Mucosa of descending colon (tissue), 3 donors: ENCODE results near the gene TMEM198. TPM values are rescaled to one million over a fixed set of nuclear protein-coding genes. Genes with fewer than 3 reads are reported as not detected.
A peak's percentile ranks its signal among the peaks of the same experiment; 100 is the strongest.

ENCODE experiments used
- ATAC-seq: fragments of 200-7000 bp; cut with Tn5 transposase; one replicate; pipeline ENCODE4 v1.9.1; 2020; ENCODE audit warnings: mild to moderate bottlenecking, moderate library complexity
- DNase-seq, 3 donors: peaks; one replicate each; pipeline ENCODE4 v3.0.0-alpha.2; 2020
- H3K36me3 ChIP-seq: fragments of 200-600 bp; one replicate; pipeline ENCODE4 v1.8.0; 2021; ENCODE audit warnings: low read depth, mild to moderate bottlenecking
- H3K4me1 ChIP-seq: fragments of 200-600 bp; one replicate; pipeline ENCODE4 v1.8.0; 2021; ENCODE audit warnings: low read depth, mild to moderate bottlenecking
- H3K4me3 ChIP-seq: fragments of 200-600 bp; one replicate; pipeline ENCODE4 v1.8.0; 2021; ENCODE audit warnings: mild to moderate bottlenecking
- H3K9me3 ChIP-seq: fragments of 200-600 bp; one replicate; pipeline ENCODE4 v1.8.0; 2021; ENCODE audit warnings: mild to moderate bottlenecking
- intact Hi-C, 2 donors: fragments of 100-400 bp; cut with DNase I in 1 of 2; cut with micrococcal nuclease in 1 of 2; formaldehyde crosslinking; loops; one replicate each; pipeline versions ENCODE4 v1.11.0 to v1.11.1; 2022; cut with DNase I, micrococcal nuclease
- total RNA-seq, 3 donors: library from RNA; stranded (reverse); fragmentation: NEBNext Ultra II Directional in 2 of 3; extraction: Animal tissue kit (Norgen Biotek cat#: 25700) in 2 of 3; gene quantifications; one replicate each; pipeline versions ENCODE4 v1.2.1 to v1.2.4, GENCODE V29; 2021 to 2023
- TF ChIP-seq, protein P1 (sequence below): fragments of 200-600 bp; IDR thresholded peaks from one replicate; pipeline ENCODE4 v1.8.0; 2022; ENCODE audit warnings: antibody characterized with exemption, mild to moderate bottlenecking
- donor health status: DM: no; HTN: no; CAD: no; lungs with moderate emphysema.
- donor health status: DM: no; HTN: no; CAD: no.
- donor health status: DM: no; HTN: yes; CAD: no.

Gene TMEM198
- total RNA-seq, 3 donors from 2014 or later, result 0.69 to 2.7 (median 2.7) TPM

DNA sequence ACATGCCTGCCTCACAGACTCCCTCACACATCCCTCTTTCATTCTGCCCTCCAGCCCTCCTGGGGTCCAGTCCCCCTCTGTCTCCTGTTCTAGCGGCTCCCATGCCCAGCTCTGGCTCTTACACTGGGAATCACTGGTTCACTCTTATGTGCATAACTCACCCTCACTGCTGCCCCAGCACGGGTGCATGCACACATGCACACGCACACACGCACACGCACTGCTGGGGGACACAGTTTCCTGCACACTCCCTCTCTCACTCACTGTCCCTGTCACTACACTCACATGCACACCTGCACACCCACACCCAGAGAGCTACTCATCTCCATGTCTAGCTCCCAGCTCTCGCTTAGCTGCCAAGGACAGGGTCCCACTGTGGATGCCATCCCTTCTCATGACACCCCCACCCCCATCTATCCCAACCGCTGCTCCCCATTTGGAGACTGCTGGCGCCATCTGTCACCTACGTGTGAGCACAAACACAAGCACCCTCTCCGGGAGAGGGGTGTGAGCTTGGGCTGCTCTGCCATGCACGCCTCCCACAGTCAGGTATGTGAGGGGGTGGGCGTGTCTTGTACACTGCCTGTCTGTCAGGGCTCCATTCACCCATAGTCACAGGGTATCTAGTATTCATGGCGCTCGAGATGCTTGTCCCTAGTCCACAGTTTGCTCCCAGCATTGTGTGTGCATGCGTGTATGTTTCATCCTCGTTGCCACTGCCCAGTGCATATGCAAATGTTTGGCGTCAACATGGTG, 27.8 kb upstream of the TMEM198 start:
- ATAC-seq (no peak), DNase-seq (peak in 1 of 3 donors; percentile 23)
- Histone ChIP-seq H3K9me3 (no peaks in the 10 kb centered on the region), H3K4me1 (peaks cover 2% of the 10 kb centered on the region), H3K4me3 (no peak overlapping the region), H3K36me3 (no peaks in the 10 kb centered on the region)
- TF ChIP-seq, protein P1, sequence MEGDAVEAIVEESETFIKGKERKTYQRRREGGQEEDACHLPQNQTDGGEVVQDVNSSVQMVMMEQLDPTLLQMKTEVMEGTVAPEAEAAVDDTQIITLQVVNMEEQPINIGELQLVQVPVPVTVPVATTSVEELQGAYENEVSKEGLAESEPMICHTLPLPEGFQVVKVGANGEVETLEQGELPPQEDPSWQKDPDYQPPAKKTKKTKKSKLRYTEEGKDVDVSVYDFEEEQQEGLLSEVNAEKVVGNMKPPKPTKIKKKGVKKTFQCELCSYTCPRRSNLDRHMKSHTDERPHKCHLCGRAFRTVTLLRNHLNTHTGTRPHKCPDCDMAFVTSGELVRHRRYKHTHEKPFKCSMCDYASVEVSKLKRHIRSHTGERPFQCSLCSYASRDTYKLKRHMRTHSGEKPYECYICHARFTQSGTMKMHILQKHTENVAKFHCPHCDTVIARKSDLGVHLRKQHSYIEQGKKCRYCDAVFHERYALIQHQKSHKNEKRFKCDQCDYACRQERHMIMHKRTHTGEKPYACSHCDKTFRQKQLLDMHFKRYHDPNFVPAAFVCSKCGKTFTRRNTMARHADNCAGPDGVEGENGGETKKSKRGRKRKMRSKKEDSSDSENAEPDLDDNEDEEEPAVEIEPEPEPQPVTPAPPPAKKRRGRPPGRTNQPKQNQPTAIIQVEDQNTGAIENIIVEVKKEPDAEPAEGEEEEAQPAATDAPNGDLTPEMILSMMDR, result no peak
- intact Hi-C loops, result no loop called here

DNA sequence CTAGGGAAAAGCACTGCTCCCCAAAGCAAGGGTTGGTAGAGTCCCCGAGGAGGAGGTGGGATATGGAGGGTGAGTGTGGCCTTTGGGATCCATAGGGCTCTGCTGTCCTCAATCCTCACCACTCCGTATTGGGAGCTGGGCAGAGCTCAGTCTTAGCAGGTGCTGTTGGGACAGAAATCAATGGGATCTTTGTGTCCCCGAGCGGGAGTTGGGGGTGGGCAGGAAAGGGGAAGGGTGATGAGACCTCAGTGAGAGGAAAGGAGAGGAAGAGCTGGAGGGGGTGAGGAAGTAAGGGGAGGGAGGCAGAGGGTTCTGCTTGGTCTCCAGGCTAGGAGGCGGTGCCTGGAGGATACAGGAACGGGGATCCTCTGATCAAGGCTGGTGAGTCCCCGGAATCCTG, 26.9 kb upstream of the TMEM198 start:
- no peak for DNase-seq
- Histone ChIP-seq H3K4me1 (peaks cover 2% of the 10 kb centered on the region), H3K36me3 (no peaks in the 10 kb centered on the region), H3K4me3 (no peak overlapping the region), H3K9me3 (no peaks in the 10 kb centered on the region)
- TF ChIP-seq, protein P1, result no peak
- intact Hi-C loops, result no loop called here
- no peak for ATAC-seq

DNA sequence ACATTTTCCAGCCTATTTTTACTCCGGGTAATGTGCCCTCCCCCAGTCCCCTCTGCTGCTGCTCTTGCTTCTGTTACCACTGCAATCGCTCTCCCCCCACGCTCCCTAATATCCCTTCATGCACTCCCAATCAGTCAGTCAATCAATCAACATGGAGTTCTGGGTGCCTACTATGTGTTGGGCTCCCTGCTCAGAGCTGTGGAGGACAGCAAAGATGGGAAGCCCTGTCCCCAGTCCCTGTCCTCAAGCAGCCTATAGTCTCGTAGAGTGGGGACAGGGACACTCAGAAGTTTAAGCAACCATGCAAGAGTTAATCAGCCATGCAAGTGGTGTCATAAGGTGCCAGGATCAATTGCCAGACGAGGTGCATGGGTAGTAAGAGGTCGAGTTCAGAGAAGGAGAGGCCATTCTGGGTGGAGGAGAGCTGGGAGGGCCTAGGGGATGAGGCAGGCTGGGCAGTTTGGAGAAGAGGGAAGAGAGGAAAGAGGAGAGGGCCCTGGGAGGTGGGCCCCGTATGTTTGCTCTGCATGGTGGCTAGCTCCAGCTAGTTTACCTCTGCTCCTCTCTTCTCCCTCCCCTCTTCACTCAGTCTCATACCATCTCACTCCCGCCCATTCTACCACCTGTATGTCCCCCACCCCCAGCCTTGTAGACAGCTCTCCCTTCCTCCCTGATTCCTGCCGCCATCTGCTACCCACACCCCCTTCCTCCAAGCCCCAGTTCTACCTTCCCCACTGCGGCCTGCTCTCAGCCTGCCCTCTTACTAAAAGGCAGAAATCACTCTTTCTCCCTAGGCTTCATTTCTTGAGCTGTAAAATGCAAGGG, 25.7 kb upstream of the TMEM198 start:
- TF ChIP-seq, protein P1, result no peak
- intact Hi-C loops, result no loop called here
- no peaks in the 10 kb centered on the region for H3K9me3 ChIP-seq

DNA sequence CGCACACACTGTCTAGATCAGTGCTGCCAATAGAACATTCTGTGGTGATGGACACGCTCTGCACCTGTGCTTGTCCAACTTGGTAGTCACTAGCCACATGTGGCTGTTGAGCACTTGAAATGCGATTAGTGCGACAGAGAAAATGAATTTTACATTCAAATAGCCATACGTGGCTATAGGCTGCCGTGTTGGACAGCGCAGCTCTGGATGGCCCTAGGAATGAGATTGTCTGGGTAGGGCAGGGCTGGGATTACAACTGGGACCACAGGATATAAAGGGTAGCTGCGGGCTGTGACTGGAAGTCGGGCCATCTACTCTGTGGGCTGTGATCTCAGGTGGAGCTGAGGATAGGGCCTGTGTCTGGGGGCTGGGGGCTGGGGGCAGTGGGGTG, 24.3 kb upstream of the TMEM198 start:
- ATAC-seq, result no peak
- TF ChIP-seq, protein P1, result no peak
- H3K36me3 ChIP-seq, result no peaks in the 10 kb centered on the region
- no peaks in the 10 kb centered on the region for H3K4me1 ChIP-seq
- H3K4me3 ChIP-seq, result no peak overlapping the region
- no peak for DNase-seq
- no peaks in the 10 kb centered on the region for H3K9me3 ChIP-seq
- intact Hi-C loops, result no loop called here

More for the DNA sequence above, 25.7 kb upstream of the TMEM198 start:
- Histone ChIP-seq H3K36me3 (no peaks in the 10 kb centered on the region), H3K4me1 (peaks cover 2% of the 10 kb centered on the region), H3K4me3 (no peak overlapping the region)
- DNase-seq, result no peak
- no peak for ATAC-seq

DNA sequence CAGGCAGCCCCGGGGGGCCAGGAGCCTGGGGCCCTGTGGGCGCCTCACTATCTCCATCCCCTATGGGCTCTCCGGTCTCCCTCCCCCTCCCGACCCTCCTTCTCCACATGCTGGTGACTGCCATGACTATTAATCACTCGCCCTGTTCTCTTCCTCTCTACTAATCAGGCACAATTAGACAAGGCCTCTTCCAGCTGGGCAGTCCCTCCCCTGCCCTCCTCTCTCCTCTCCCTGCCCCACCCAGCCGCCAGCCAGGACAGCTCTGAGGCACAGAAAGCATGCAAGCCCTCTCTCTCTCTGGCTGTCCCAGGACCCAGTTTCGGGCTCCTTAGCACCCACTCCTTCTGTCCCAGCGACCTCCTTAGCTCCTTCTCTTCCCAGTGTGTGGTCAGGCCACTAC, 23.7 kb upstream of the TMEM198 start:
- DNase-seq (peak in 1 of 3 donors; percentile 28), ATAC-seq (no peak)
- H3K36me3 ChIP-seq, result no peaks in the 10 kb centered on the region
- TF ChIP-seq, protein P1, result no peak
- H3K9me3 ChIP-seq, result no peaks in the 10 kb centered on the region
- intact Hi-C loops, result no loop called here
- H3K4me3 ChIP-seq, result no peak overlapping the region
- no peaks in the 10 kb centered on the region for H3K4me1 ChIP-seq
